Stimulated activated CD8-positive, alpha-beta memory T cell treated with anti-CD3 and anti-CD28 coated beads, Interleukin-15, amount 100 ng/mL, for 24 hours (primary cell): Measurements from ENCODE around the gene ABLIM3.

ENCODE experiments used
- DNase-seq: peaks from one replicate; pipeline ENCODE4 v3.0.0-alpha.2; 2020; ENCODE audit warnings: low read depth

The ABLIM3 gene

DNA sequence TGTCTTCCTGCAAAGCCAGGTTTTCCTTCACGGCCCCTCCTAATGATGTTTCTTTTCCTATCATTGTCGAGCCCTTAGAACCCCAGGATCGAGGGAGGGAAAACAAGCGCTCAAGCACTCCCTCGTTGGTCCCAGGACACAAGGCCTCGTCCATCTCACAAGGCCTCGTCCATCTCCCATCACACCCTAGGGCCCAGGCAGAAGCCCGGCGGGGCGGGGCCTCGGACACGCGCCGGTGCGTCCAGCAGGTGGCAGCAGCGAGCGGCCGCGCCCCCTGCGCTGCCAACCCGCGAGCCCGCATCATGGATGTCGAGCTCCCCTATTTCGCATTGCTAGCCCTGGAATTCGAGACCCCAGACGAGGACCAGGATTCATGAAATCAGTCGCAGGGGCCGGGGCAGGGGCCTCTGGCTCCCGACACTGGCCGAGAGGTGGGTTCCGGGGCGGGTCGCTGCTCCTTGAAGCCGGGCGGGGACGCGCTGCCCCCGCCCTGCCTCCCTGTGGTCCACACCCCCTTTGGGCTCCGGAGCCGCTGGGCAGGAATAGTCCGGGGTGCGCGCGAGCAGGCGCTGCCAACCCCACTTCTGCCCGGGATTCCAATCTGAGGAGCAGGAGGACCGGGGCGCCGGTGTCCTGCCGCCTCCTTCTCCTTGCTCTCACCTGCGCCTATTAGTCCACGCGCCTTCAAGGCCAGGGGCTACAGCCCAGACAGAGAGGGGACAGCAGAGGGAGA is at the start of gene ABLIM3:
TSS of gene ABLIM3 (plus strand) at position 270 of the 733 bp plus-strand sequence. CDS start 603 bp downstream, outside the sequence.
- DNase-seq: peak; percentile 63

DNA sequence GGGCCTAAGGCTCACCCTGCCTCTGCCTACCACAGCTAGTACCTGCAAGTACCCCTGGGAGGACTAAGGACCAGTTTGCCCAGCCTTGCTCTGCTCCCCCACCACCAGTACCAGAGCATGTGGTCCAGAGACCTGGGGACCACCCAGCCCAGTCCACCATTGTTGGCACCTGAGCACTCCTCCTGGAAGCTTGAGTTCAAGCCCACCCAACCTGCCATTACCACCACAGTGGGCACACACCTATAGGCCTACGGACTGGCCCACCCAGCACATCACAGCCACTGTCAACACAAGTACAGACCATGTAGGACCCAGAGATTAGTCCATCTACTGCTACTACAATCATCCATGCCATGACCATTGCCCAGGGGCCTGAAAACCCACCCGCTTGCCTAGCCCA is 47.7 kb upstream of the ABLIM3 start:
- DNase-seq: no peak

DNA sequence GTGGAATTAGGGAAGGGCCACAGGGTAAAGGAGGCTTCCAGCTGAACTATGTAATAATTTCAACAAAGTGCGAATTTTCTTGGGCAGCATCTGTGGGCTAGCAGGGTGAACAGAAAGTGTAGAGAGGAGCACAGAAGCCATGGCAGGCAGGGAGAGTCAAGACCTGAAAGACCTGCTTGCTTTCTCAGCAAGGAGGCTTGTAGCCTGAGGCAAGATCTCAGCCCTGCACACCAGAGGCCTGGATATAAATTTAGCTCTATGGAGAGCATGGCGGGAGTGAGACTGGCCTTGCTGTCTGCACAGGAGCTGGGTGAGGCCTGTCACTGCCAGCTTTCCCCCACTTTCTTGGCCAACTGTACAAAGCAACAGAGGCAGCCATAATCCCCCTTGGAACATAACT is 46.3 kb upstream of the ABLIM3 start:
- DNase-seq: no peak

DNA sequence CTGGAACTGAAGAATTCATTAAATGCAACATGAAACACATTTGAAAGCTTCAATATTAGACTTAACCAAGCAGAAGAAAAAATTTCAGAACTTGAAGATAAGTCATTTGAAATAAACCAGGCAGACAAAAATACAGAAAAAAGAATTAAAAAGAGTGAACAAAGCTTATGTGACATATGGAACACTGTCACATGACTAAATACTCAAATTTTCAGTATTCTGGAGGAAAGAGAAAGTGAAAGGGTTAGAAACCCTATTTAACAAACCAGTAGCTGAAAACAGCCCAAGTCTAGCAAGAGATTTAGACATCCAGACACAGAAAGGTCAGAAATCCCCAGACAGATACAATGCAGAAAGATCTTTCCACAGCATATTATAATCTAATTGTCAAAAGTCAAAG is 41.4 kb upstream of the ABLIM3 start:
- DNase-seq: no peak

- no peak for DNase-seq
Measured at GRCh38 chr5:149100331-149100730, 41.0 kb upstream of the ABLIM3 start.

GRCh38 chr5:149108651-149109280 is 32.5 kb upstream of the ABLIM3 start:
- no peak for DNase-seq

DNA sequence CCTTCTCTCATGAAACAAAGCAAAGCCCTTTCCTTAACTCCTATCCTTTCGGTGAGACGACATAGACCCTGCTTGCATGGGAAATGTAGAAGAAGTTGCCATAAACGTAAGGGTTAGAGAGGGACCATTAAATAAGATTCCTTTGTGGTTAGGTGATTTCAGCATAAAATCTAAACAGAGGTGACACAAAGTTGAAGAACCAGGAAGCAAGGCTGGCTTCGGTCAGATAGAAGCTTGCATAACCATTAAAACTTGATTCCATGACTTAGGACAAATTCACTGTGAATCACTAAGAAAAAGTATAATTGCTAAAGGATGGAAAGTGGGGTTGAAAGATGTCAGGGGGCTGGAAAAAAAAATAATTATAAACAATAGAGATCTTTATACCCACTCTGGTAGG is 30.9 kb upstream of the ABLIM3 start:
- DNase-seq: no peak

- DNase-seq: no peak
Measured at GRCh38 chr5:149113669-149114068, 27.6 kb upstream of the ABLIM3 start.

GRCh38 chr5:149114403-149115312 is 26.6 kb upstream of the ABLIM3 start:
- DNase-seq: no peak

GRCh38 chr5:149117970-149118369 is 23.3 kb upstream of the ABLIM3 start:
- DNase-seq: no peak

DNA sequence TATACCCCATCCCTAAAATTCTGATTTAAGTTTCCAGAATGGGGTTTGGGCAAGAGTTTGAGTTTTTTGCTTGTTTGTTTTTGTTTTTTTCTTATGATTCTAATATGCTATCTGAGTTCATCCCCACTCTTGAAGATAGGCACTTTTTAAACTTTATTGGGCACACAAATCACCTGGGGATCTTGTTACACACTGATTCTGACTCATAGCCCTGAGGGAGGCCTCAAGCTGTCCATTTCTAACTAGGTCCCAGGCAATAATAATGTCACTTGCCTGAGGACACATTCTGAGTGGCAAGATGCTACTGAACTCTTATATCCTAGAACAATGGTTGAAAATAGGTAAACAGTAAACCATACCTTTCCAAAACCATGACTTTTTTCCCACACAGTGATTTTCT is 22.8 kb upstream of the ABLIM3 start:
- no peak for DNase-seq

DNA sequence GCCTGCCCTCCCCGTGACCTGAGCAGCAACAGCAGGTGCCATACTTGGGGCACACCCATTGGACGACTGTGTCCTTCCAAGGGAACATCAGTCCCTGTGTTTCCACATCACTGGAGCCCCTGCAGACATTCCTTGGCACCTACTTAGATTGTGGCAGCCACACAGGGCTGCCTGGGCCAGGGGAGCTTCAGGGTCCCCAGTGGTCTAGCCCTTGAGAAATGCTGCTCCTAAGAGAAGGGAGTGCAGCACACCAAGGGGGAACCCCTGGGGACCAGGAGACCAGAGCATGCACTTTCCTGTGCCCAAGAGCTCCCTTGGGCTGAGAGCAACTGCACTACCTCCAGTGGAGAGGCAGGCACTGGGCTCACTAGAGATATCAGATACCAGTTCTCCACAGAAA is 20.1 kb upstream of the ABLIM3 start:
- no peak for DNase-seq

- no peak for DNase-seq
Measured at GRCh38 chr5:149123211-149123610, 18.1 kb upstream of the ABLIM3 start.

- no peak for DNase-seq
Measured at GRCh38 chr5:149125386-149125891, 15.9 kb upstream of the ABLIM3 start.

GRCh38 chr5:149126906-149127305 is 14.4 kb upstream of the ABLIM3 start:
- DNase-seq: no peak

DNA sequence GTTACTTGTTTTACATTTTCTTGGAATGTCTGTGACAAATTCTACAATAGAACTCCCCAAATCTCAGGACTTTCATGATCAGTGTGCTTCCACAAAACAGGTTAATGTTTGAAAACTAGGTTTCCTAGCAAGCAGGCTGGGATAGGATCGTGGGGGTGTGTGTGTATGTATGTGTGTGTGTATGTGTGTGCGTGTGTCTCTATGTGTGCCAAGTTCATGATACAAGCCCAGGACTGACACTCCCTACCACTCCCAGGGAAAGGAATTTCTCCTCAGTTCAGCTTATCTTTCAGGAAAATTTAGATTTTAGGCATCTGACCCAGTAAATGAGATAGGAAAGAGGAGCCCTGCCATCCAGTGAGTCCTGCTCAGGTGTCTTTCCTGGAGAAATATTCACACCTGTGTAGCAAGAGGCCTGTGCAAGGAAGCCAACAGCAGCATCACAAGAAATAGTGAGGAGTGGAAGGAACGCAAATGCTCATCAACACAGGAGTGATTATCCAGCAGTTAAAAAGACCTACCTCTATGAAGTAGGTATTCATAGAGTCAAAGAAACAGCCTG is 13.8 kb upstream of the ABLIM3 start:
- DNase-seq: no peak

DNA sequence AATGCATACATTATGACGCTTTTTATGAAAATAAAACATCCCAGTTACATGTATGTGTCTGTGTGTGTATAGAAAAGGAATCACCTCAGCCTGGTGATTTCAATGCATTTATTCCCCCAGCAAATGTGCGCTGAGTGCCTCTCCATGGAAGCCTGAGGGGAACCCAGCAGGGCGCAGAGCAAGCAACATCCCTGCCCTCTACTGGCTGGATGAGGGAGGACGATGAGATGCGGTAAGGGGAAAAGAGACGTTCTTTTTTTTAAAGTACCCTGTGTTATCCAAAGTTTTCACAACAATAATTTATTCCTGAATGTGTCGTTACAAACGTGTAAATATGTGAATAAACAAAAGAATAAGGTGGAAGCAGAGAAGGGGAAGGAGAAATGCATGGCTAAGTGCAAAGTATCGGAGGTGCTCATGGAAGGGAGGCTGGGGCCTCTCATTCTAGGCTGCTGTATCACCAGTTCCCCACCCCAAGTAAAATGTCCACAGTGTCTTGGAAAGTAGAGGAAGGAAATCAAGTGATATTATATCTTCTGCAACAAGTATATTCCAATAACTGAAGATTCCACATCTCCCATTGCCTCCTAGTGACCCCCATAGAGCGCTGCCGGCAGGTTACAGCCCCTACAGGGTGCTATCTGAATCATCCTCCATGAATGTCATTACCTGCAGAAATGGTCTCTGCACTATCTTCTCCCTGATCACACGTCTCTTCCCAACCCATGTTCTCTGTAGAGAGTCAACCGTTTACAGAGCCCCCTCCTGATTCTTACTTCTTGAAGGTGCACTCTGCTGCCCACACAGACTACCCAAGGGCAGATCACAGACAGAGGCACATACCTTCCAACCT is 13.0 kb upstream of the ABLIM3 start:
- DNase-seq: no peak

GRCh38 chr5:149129181-149129580 is 12.1 kb upstream of the ABLIM3 start:
- DNase-seq: no peak

DNA sequence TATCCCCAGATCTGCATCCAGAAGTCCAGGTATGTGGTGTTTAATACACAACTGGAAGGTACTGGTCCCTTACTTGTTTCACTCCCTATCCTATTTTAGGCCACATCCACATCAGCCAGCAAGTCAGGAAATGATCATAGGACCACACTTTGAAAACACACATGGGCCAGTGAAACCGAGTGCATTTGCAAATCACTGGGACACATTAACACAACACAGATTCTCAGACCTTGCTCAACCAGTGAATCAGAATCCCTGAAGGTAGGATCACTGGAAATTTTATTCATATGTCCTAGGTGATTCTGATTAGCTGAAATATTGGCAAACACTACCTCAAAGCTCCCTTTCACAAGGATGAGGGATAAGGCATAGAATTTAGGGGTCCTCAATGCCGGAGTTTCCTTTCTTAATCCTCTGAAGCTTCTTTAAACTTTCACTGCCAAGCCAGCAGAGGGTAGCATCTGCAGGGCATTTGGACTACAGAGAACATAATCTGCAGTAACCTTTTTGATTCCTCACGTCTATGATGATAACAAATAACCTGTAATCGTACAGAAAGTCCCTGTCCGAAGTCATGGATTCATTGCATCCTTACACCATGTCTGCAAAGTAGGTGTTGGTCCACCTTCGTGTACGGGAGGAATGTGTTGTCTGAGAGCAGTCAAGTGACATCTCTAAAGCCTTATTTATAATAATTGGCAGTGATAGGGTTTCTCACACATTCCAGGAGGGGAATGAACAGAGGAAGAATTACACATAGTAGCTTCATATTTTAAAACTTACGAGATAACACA is 11.0 kb upstream of the ABLIM3 start:
- DNase-seq: no peak

GRCh38 chr5:149132474-149132873 is 8.8 kb upstream of the ABLIM3 start:
- DNase-seq: no peak
